ENCODE measurements around the gene HAAO. TPM values are rescaled to one million over a fixed set of nuclear protein-coding genes. Genes with fewer than 3 reads are reported as not detected.

Gene HAAO
- total and polyA plus RNA-seq, 2 of the 13 experiments (the other 11 are each of a cell fraction or from before 2014, with no cell fraction given), result 36.1 to 42.7 TPM

DNA sequence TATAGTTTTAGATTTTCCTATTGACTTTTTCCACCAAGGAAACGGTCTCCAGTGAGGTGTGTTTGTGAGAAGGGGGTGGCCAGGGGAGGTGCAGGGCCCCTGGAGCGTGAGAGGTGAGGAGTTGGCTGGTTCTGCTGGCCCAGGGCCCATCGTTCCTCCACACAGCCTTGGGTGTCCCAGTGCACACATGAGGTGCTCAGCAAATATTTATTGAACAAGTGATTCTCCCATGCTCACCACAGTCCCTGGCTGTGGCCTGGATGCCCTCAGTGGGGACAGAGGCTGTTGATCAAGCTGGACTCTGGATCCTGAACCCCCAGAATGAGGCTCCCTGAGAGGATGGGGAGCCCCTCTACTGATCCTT is 5.0 kb downstream of the HAAO start (continued):
- peak; percentile 41; the same call in 1 of the 2 replicates for TF ChIP-seq HOXA3 (CRISPR knock-in tag; IDR thresholded peaks at IDR 0.05)
- TF ChIP-seq, protein P1, sequence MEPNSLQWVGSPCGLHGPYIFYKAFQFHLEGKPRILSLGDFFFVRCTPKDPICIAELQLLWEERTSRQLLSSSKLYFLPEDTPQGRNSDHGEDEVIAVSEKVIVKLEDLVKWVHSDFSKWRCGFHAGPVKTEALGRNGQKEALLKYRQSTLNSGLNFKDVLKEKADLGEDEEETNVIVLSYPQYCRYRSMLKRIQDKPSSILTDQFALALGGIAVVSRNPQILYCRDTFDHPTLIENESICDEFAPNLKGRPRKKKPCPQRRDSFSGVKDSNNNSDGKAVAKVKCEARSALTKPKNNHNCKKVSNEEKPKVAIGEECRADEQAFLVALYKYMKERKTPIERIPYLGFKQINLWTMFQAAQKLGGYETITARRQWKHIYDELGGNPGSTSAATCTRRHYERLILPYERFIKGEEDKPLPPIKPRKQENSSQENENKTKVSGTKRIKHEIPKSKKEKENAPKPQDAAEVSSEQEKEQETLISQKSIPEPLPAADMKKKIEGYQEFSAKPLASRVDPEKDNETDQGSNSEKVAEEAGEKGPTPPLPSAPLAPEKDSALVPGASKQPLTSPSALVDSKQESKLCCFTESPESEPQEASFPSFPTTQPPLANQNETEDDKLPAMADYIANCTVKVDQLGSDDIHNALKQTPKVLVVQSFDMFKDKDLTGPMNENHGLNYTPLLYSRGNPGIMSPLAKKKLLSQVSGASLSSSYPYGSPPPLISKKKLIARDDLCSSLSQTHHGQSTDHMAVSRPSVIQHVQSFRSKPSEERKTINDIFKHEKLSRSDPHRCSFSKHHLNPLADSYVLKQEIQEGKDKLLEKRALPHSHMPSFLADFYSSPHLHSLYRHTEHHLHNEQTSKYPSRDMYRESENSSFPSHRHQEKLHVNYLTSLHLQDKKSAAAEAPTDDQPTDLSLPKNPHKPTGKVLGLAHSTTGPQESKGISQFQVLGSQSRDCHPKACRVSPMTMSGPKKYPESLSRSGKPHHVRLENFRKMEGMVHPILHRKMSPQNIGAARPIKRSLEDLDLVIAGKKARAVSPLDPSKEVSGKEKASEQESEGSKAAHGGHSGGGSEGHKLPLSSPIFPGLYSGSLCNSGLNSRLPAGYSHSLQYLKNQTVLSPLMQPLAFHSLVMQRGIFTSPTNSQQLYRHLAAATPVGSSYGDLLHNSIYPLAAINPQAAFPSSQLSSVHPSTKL (CRISPR knock-in tag; IDR thresholded peaks at IDR 0.05), result 0 out of 2 replicates have a peak, but pooled peaks have one; percentile 37
- TF ChIP-seq, protein P2, sequence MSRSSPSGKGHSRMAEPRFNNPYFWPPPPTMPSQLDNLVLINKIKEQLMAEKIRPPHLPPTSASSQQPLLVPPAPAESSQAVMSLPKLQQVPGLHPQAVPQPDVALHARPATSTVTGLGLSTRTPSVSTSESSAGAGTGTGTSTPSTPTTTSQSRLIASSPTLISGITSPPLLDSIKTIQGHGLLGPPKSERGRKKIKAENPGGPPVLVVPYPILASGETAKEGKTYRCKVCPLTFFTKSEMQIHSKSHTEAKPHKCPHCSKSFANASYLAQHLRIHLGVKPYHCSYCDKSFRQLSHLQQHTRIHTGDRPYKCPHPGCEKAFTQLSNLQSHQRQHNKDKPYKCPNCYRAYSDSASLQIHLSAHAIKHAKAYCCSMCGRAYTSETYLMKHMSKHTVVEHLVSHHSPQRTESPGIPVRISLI (CRISPR knock-in tag; IDR thresholded peaks at IDR 0.05; ENCODE audit: borderline replicate concordance), result no peak
- TF ChIP-seq, protein P3, sequence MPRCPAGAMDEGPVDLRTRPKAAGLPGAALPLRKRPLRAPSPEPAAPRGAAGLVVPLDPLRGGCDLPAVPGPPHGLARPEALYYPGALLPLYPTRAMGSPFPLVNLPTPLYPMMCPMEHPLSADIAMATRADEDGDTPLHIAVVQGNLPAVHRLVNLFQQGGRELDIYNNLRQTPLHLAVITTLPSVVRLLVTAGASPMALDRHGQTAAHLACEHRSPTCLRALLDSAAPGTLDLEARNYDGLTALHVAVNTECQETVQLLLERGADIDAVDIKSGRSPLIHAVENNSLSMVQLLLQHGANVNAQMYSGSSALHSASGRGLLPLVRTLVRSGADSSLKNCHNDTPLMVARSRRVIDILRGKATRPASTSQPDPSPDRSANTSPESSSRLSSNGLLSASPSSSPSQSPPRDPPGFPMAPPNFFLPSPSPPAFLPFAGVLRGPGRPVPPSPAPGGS (CRISPR knock-in tag; IDR thresholded peaks at IDR 0.05), result 0 out of 2 replicates have a peak, but pooled peaks have one; percentile 49
- TF ChIP-seq, protein P4, sequence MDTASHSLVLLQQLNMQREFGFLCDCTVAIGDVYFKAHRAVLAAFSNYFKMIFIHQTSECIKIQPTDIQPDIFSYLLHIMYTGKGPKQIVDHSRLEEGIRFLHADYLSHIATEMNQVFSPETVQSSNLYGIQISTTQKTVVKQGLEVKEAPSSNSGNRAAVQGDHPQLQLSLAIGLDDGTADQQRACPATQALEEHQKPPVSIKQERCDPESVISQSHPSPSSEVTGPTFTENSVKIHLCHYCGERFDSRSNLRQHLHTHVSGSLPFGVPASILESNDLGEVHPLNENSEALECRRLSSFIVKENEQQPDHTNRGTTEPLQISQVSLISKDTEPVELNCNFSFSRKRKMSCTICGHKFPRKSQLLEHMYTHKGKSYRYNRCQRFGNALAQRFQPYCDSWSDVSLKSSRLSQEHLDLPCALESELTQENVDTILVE (CRISPR knock-in tag; IDR thresholded peaks at IDR 0.05), result no peak
- TF ChIP-seq, protein P5, sequence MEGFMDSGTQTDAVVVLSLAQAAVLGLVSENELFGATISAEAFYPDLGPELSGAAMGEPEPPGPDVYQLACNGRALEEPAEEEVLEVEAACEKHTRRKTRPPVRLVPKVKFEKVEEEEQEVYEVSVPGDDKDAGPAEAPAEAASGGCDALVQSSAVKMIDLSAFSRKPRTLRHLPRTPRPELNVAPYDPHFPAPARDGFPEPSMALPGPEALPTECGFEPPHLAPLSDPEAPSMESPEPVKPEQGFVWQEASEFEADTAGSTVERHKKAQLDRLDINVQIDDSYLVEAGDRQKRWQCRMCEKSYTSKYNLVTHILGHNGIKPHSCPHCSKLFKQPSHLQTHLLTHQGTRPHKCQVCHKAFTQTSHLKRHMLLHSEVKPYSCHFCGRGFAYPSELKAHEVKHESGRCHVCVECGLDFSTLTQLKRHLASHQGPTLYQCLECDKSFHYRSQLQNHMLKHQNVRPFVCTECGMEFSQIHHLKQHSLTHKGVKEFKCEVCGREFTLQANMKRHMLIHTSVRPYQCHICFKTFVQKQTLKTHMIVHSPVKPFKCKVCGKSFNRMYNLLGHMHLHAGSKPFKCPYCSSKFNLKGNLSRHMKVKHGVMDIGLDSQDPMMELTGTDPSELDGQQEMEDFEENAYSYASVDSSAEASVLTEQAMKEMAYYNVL (CRISPR knock-in tag; IDR thresholded peaks at IDR 0.05; ENCODE audit: borderline replicate concordance), result 0 out of 2 replicates have a peak, but pooled peaks have one; percentile 19
- 0 out of 2 replicates have a peak, but pooled peaks have one; percentile 28 for TF ChIP-seq HDAC2 (CRISPR knock-in tag; IDR thresholded peaks at IDR 0.05)
- TF ChIP-seq, protein P6, sequence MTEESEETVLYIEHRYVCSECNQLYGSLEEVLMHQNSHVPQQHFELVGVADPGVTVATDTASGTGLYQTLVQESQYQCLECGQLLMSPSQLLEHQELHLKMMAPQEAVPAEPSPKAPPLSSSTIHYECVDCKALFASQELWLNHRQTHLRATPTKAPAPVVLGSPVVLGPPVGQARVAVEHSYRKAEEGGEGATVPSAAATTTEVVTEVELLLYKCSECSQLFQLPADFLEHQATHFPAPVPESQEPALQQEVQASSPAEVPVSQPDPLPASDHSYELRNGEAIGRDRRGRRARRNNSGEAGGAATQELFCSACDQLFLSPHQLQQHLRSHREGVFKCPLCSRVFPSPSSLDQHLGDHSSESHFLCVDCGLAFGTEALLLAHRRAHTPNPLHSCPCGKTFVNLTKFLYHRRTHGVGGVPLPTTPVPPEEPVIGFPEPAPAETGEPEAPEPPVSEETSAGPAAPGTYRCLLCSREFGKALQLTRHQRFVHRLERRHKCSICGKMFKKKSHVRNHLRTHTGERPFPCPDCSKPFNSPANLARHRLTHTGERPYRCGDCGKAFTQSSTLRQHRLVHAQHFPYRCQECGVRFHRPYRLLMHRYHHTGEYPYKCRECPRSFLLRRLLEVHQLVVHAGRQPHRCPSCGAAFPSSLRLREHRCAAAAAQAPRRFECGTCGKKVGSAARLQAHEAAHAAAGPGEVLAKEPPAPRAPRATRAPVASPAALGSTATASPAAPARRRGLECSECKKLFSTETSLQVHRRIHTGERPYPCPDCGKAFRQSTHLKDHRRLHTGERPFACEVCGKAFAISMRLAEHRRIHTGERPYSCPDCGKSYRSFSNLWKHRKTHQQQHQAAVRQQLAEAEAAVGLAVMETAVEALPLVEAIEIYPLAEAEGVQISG (CRISPR knock-in tag; IDR thresholded peaks at IDR 0.05), result peak; percentile 17; the same call in 1 of the 2 replicates
- TF ChIP-seq, protein P7, sequence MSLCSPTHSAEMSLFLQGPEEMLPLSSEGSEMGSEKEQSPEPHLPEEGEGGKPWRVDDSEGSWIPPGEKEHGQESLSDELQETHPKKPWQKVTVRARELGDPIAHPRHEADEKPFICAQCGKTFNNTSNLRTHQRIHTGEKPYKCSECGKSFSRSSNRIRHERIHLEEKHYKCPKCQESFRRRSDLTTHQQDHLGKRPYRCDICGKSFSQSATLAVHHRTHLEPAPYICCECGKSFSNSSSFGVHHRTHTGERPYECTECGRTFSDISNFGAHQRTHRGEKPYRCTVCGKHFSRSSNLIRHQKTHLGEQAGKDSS (CRISPR knock-in tag; IDR thresholded peaks at IDR 0.05; ENCODE audit: borderline replicate concordance, low read depth), result peak; percentile 88; the same call in 1 of the 2 replicates
- TF ChIP-seq, protein P8, sequence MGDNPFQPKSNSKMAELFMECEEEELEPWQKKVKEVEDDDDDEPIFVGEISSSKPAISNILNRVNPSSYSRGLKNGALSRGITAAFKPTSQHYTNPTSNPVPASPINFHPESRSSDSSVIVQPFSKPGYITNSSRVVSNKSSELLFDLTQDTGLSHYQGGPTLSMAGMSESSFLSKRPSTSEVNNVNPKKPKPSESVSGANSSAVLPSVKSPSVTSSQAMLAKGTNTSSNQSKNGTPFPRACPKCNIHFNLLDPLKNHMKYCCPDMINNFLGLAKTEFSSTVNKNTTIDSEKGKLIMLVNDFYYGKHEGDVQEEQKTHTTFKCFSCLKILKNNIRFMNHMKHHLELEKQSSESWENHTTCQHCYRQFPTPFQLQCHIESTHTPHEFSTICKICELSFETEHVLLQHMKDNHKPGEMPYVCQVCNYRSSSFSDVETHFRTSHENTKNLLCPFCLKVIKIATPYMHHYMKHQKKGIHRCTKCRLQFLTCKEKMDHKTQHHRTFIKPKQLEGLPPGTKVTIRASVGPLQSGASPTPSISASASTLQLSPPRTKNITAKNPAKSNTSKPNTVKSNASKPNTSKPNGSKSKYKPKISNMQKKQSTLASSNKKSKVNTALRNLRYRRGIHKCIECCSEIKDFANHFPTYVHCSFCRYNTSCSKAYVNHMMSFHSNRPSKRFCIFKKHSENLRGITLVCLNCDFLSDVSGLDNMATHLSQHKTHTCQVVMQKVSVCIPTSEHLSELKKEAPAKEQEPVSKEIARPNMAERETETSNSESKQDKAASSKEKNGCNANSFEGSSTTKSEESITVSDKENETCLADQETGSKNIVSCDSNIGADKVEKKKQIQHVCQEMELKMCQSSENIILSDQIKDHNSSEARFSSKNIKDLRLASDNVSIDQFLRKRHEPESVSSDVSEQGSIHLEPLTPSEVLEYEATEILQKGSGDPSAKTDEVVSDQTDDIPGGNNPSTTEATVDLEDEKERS (CRISPR knock-in tag; IDR thresholded peaks at IDR 0.05), result no peak
